ENCODE measurements around the gene LTBP1.
"Not testable (repeated sequence)": the region's sequence is repeated elsewhere in the genome, so short reads cannot be mapped to it uniquely, and the experiment has no call there.

Gene LTBP1

GRCh38 chr2:33153008-33153407 lies 206.3 kb downstream of the LTBP1 start:
- DNase-seq = no peak

DNA sequence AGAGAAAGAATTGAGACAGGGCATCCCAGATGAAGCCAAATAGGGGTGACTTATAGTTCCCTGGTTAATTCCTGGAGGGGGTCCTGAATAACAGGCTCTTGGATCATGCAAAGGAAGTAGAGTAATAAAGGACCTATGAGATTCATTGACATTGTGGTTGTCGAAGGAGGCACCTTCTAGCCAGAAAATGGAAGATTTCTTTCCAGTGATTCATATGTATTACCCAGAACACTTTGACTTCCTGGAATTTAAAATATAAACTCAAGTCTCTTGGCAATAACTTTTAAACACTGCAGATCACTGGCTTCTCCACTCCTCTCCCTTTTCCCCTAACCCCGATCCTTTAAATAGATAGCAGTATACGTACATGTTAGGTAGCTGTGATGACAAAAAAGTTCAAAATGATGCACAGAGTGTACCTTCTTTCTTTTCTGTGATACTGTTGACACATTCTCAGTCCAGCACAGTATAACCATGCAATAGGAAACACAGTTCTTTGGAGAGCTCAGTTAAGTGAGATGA lies 211.8 kb downstream of the LTBP1 start:
- no peak for DNase-seq

- DNase-seq = no peak
These were observed 213.4 kb downstream of the LTBP1 start for GRCh38 chr2:33160191-33160590.

GRCh38 chr2:33166287-33166881 lies 219.6 kb downstream of the LTBP1 start:
- DNase-seq = no peak

DNA sequence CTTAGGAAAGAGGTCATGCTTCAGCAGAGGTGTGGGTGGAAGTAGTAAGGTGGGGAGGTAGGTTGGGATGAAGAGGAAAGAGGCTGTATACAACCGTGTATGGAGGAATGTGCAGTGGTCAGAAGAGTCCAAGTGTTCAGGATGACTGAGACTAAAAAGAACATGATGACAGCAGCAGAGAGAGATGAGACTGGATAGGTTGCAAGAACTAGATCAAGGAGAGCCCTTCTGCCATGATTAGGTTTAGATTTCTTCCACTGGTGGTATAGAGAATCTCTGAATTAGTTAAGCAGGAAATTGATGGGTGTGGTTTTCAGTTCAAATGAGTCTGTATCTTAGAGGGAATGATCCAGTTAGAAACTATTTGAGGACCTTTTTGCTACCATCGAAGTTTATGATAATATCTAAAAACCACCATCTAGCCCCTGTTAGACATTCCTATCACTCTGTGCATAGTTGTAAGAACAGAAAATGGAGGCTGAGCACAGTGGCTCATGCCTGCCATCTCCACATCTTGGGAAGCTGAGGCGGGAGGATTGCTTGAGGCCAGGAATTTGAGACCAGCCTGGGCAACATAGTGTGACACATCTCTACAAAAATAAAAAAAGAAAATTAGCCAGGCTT lies 221.0 kb downstream of the LTBP1 start:
- no peak for DNase-seq

- DNase-seq = no peak
These were observed 221.7 kb downstream of the LTBP1 start for GRCh38 chr2:33168425-33168824.

GRCh38 chr2:33168922-33169321 lies 222.2 kb downstream of the LTBP1 start:
- no peak for DNase-seq

DNA sequence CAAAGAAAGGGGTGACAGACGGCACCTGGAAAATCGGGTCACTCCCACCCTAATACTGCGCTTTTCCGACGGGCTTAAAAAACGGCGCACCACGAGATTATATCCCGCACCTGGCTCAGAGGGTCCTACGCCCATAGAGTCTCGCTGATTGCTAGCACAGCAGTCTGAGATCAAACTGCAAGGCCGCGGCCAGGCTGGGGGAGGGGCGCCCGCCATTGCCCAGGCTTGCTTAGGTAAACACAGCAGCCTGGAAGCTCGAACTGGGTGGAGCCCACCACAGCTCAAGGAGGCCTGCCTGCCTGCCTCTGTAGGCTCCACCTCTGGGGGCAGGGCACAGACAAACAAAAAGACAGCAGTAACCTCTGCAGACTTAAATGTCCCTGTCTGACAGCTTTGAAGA lies 223.5 kb downstream of the LTBP1 start:
- DNase-seq = not testable (repeated sequence)

- DNase-seq = no peak
These were observed 230.9 kb downstream of the LTBP1 start for GRCh38 chr2:33177627-33178026.

DNA sequence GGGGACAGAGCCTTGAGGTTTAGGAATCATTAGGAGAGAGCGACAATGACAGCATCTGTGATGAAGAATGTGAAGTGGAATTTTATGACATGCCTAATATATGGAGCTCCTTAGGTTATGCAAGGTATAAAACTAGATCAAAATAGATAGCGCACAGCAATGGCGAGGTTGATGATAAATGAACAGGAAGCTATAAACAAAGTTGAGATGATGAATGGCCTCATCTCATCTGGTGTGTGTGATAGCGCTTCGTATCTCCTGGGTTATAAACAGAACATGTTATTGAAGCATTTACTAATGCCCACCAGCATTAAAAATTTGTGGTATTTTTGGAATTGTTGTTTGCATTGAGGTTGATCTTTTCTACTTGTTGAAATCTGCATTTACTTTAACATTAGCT lies 231.5 kb downstream of the LTBP1 start:
- no peak for DNase-seq

- DNase-seq = no peak
These were observed 234.2 kb downstream of the LTBP1 start for GRCh38 chr2:33180915-33181314.

GRCh38 chr2:33181466-33181865 lies 234.7 kb downstream of the LTBP1 start:
- DNase-seq = no peak

DNA sequence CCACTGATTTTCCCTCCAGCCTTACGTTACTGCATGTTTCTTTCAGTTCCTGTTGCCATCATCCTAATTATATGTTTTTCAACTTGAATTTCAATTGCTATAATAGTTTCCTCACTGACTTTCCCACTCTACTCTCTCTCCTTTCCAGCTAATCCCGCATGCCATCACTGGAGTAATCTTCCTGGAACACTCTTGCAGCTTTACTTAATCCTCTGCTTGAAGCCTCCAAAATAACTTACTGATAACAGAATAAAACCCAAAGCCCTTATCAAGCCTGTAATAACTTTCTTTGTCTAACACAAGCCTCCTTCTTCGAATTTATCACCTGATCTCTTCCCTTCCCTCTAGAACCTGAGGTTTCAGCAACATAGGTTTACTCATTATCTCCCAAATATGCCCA lies 237.3 kb downstream of the LTBP1 start:
- no peak for DNase-seq

GRCh38 chr2:33186937-33187336 lies 240.2 kb downstream of the LTBP1 start:
- no peak for DNase-seq

DNA sequence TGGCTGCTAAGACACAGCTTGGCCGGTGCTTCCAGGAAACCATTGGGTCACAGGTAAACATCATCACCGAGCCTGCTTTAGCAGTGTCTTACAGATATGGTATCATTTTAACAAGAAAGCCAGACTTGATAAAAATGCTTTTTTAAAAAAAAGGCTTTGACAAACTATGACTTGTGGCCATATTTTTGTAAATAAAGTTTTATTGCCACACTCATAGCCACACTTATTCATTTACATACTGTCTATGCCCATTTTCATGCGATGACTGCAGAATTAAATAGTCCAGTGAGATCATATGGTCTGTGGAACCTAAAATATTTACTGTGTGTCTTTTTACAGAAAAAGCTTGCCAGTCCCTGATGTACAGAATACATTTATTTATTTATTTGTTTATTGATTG lies 242.0 kb downstream of the LTBP1 start:
- DNase-seq = no peak

GRCh38 chr2:33190393-33190937 lies 243.7 kb downstream of the LTBP1 start:
- DNase-seq = no peak

- DNase-seq = no peak
These were observed 249.1 kb downstream of the LTBP1 start for GRCh38 chr2:33195891-33196290.

DNA sequence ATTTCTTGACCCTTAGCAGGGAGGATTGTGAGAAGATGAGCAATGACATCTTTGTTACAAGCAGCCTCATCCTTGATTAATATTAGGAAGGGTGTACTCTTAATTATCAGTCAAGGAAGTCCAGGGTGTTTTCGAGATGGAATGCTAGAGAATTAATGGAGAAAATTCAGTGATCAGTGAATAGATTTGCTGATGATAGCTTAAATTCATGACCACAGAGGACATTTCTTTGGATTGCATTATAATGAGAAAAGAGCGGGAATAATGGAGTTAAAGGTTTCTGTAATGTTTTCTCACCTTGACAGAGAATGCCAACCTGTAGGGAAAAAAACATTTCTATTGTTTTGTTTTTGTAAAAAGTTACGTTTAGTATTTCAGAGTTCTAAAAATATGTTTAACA lies 249.9 kb downstream of the LTBP1 start:
- no peak for DNase-seq

- no peak for DNase-seq
These were observed 250.6 kb downstream of the LTBP1 start for GRCh38 chr2:33197198-33197938.

DNA sequence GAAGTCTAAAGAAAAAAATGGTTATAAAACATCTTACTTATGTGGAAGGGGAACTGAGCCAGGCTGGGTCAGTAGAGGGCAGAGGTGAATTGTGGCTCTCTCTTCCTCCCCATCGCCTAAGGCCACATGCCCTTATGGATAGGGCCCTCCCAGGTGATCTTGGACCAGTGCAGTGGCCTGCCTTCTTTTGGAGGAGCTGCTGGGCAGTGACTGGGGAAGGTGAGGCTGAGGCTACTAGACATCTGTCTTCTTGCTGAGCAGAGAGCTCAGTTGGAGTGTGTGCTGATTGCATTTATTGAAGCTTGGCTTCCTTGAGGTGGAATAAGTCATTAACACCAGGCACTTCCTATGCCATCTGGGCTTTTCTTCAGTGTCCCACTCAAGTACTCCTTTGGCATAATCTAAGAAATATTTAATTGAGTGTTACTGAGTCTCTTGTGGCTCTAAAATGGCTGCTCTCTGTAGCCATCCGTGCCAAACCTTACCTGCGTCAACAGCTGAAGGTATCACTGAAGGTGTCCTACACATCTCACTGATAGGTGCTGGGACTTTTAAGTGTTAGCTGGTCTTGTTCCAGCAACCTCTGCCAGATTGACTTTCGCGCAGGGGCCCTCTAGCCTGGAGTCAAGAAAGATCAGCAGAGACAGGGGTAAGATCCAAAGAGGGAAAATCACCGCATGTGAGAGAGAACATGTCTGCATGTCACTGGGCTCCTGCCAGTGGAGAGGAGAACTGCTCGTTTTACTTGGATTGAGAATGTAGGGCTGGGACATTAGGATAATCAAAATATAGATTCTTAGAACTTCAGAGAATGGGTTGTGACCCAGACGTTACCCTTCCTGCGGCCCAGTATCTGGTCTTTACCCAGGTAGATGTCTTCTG lies 256.1 kb downstream of the LTBP1 start:
- no peak for DNase-seq

DNA sequence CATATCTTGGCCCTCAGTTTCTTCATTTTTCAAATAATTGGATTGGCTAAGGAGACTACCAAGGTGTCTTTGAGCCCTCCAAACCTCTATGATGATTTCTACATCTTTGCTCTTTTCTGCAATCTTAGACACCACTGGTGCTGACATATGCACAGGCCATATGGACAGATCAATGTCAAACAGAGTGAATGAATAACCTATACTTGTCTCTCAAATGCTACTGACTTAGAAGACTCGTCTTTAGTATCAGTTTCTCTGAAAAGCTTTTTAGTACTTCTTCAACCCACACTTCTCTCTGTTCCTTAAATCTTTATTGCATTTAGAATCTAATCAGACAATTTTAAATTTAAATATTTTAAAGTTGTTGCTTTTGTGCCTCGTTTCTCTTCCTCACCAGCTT lies 258.2 kb downstream of the LTBP1 start:
- DNase-seq = no peak

- DNase-seq = no peak
These were observed 259.1 kb downstream of the LTBP1 start for GRCh38 chr2:33205693-33206434.

Measured in CD4-positive, alpha-beta T cell treated with Interleukin-21 for 1 hour (primary cell).